WTC11 (cell line): ENCODE data around the gene CRISP1.
"Not testable (repeated sequence)": the region's sequence is repeated elsewhere in the genome, so short reads cannot be mapped to it uniquely, and the experiment has no call there.

Experiments used
- ELF4 ChIP-seq: sonication (generic); formaldehyde crosslinking; IDR thresholded peaks from 2 replicates; pipeline ENCODE4 v1.8.1; 2022; ENCODE audit warnings: low read depth, mild to moderate bottlenecking, moderate library complexity, missing genetic modification reagents
- FOXK1 ChIP-seq: sonication (generic); formaldehyde crosslinking; IDR thresholded peaks from 2 replicates; pipeline ENCODE4 v1.8.0; 2022; ENCODE audit warnings: mild to moderate bottlenecking, moderate library complexity, missing genetic modification reagents
- JUN ChIP-seq: sonication (generic); formaldehyde crosslinking; IDR thresholded peaks from 2 replicates; pipeline ENCODE4 v1.8.0; 2023; ENCODE audit warnings: mild to moderate bottlenecking, missing genetic modification reagents
- MYBL2 ChIP-seq: sonication (generic); formaldehyde crosslinking; IDR thresholded peaks from 2 replicates; pipeline ENCODE4 v1.8.1; 2023; ENCODE audit warnings: mild to moderate bottlenecking, moderate library complexity, missing genetic modification reagents
- SP1 ChIP-seq: sonication (generic); formaldehyde crosslinking; conservative IDR thresholded peaks from 2 replicates; pipeline ENCODE4 v1.8.1; 2022; ENCODE audit warnings: missing genetic modification reagents
- TEAD4 ChIP-seq: sonication (generic); formaldehyde crosslinking; IDR thresholded peaks from 2 replicates; pipeline ENCODE4 v1.8.0; 2022; ENCODE audit warnings: mild to moderate bottlenecking, missing genetic modification reagents
- ZNF138 ChIP-seq: sonication (generic); formaldehyde crosslinking; conservative IDR thresholded peaks from 2 replicates; pipeline ENCODE4 v1.8.1; 2022; ENCODE audit warnings: mild to moderate bottlenecking, moderate library complexity, missing genetic modification reagents
- TF ChIP-seq, protein P1 (sequence below): fragments of 200-600 bp; IDR thresholded peaks from 2 replicates; pipeline ENCODE4 v1.8.0; 2022; ENCODE audit warnings: antibody characterized with exemption
- TF ChIP-seq, protein P2 (sequence below): sonication (generic); formaldehyde crosslinking; IDR thresholded peaks from 2 replicates; pipeline ENCODE4 v1.8.1; 2023; ENCODE audit warnings: mild to moderate bottlenecking, missing genetic modification reagents, borderline replicate concordance
- TF ChIP-seq, protein P3 (sequence below): sonication (generic); formaldehyde crosslinking; IDR thresholded peaks from 2 replicates; pipeline ENCODE4 v1.8.1; 2022; ENCODE audit warnings: mild to moderate bottlenecking, missing genetic modification reagents, moderate library complexity, borderline replicate concordance
- TF ChIP-seq, protein P4 (sequence below): sonication (generic); formaldehyde crosslinking; IDR thresholded peaks from 2 replicates; pipeline ENCODE4 v1.8.0; 2022; ENCODE audit warnings: mild to moderate bottlenecking, missing genetic modification reagents
- TF ChIP-seq, protein P5 (sequence below): sonication (generic); formaldehyde crosslinking; IDR thresholded peaks from 2 replicates; pipeline ENCODE4 v1.8.1; 2023; ENCODE audit warnings: mild to moderate bottlenecking, missing genetic modification reagents, moderate library complexity
- TF ChIP-seq, protein P6 (sequence below): fragments of 250-450 bp; sonication (Bioruptor Pico); IDR thresholded peaks from 2 replicates; pipeline ENCODE4 v2.1.2; 2022; ENCODE audit warnings: mild to moderate bottlenecking, moderate library complexity

DNA sequence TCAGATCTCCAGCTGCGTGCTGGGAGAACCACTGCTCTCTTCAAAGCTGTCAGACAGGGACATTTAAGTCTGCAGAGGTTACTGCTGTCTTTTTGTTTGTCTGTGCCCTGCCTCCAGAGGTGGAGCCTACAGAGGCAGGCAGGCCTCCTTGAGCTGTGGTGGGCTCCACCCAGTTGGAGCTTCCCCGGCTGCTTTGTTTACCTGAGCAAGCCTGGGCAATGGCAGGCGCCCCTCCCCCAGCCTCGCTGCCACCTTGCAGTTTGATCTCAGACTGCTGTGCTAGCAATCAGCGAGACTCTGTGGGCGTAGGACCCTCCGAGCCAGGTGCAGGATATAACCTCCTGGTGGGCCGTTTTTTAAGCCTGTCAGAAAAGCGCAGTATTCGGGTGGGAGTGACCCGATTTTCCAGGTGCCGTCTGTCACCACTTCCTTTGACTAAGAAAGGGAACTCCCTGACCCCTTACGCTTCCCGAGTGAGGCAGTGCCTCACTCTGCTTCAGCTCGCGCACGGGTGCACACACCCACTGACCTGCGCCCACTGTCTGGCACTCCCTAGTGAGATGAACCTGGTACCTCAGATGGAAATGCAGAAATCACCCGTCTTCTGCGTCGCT is 69.4 kb downstream of the CRISP1 start:
- TF ChIP-seq JUN; MYBL2; ELF4 (CRISPR knock-in tag); SP1; TEAD4; ZNF138 (CRISPR knock-in tag): not testable (repeated sequence)
- TF ChIP-seq, protein P1, sequence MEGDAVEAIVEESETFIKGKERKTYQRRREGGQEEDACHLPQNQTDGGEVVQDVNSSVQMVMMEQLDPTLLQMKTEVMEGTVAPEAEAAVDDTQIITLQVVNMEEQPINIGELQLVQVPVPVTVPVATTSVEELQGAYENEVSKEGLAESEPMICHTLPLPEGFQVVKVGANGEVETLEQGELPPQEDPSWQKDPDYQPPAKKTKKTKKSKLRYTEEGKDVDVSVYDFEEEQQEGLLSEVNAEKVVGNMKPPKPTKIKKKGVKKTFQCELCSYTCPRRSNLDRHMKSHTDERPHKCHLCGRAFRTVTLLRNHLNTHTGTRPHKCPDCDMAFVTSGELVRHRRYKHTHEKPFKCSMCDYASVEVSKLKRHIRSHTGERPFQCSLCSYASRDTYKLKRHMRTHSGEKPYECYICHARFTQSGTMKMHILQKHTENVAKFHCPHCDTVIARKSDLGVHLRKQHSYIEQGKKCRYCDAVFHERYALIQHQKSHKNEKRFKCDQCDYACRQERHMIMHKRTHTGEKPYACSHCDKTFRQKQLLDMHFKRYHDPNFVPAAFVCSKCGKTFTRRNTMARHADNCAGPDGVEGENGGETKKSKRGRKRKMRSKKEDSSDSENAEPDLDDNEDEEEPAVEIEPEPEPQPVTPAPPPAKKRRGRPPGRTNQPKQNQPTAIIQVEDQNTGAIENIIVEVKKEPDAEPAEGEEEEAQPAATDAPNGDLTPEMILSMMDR = not testable (repeated sequence)
- TF ChIP-seq, protein P2, sequence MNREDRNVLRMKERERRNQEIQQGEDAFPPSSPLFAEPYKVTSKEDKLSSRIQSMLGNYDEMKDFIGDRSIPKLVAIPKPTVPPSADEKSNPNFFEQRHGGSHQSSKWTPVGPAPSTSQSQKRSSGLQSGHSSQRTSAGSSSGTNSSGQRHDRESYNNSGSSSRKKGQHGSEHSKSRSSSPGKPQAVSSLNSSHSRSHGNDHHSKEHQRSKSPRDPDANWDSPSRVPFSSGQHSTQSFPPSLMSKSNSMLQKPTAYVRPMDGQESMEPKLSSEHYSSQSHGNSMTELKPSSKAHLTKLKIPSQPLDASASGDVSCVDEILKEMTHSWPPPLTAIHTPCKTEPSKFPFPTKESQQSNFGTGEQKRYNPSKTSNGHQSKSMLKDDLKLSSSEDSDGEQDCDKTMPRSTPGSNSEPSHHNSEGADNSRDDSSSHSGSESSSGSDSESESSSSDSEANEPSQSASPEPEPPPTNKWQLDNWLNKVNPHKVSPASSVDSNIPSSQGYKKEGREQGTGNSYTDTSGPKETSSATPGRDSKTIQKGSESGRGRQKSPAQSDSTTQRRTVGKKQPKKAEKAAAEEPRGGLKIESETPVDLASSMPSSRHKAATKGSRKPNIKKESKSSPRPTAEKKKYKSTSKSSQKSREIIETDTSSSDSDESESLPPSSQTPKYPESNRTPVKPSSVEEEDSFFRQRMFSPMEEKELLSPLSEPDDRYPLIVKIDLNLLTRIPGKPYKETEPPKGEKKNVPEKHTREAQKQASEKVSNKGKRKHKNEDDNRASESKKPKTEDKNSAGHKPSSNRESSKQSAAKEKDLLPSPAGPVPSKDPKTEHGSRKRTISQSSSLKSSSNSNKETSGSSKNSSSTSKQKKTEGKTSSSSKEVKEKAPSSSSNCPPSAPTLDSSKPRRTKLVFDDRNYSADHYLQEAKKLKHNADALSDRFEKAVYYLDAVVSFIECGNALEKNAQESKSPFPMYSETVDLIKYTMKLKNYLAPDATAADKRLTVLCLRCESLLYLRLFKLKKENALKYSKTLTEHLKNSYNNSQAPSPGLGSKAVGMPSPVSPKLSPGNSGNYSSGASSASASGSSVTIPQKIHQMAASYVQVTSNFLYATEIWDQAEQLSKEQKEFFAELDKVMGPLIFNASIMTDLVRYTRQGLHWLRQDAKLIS (CRISPR knock-in tag) = not testable (repeated sequence)
- TF ChIP-seq, protein P3, sequence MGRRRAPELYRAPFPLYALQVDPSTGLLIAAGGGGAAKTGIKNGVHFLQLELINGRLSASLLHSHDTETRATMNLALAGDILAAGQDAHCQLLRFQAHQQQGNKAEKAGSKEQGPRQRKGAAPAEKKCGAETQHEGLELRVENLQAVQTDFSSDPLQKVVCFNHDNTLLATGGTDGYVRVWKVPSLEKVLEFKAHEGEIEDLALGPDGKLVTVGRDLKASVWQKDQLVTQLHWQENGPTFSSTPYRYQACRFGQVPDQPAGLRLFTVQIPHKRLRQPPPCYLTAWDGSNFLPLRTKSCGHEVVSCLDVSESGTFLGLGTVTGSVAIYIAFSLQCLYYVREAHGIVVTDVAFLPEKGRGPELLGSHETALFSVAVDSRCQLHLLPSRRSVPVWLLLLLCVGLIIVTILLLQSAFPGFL (CRISPR knock-in tag) = not testable (repeated sequence)
- peak; percentile 84; the same call in 1 of the 2 replicates for TF ChIP-seq FOXK1
- TF ChIP-seq, protein P4, sequence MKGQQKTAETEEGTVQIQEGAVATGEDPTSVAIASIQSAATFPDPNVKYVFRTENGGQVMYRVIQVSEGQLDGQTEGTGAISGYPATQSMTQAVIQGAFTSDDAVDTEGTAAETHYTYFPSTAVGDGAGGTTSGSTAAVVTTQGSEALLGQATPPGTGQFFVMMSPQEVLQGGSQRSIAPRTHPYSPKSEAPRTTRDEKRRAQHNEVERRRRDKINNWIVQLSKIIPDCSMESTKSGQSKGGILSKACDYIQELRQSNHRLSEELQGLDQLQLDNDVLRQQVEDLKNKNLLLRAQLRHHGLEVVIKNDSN (CRISPR knock-in tag) = not testable (repeated sequence)
- TF ChIP-seq, protein P5, sequence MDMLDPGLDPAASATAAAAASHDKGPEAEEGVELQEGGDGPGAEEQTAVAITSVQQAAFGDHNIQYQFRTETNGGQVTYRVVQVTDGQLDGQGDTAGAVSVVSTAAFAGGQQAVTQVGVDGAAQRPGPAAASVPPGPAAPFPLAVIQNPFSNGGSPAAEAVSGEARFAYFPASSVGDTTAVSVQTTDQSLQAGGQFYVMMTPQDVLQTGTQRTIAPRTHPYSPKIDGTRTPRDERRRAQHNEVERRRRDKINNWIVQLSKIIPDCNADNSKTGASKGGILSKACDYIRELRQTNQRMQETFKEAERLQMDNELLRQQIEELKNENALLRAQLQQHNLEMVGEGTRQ (CRISPR knock-in tag) = not testable (repeated sequence)
- TF ChIP-seq, protein P6, sequence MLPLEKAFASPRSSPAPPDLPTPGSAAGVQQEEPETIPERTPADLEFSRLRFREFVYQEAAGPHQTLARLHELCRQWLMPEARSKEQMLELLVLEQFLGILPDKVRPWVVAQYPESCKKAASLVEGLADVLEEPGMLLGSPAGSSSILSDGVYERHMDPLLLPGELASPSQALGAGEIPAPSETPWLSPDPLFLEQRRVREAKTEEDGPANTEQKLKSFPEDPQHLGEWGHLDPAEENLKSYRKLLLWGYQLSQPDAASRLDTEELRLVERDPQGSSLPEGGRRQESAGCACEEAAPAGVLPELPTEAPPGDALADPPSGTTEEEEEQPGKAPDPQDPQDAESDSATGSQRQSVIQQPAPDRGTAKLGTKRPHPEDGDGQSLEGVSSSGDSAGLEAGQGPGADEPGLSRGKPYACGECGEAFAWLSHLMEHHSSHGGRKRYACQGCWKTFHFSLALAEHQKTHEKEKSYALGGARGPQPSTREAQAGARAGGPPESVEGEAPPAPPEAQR (CRISPR knock-in tag) = not testable (repeated sequence)
